Measurements from ENCODE around the gene PRR33. TPM values are rescaled to one million over a fixed set of nuclear protein-coding genes. Genes with fewer than 3 reads are reported as not detected.

PRR33 gene
- total and polyA plus RNA-seq, 2 donors (not counting 1 experiment from before 2014, with no cell fraction given) = not detected

- no peaks in the 10 kb centered on the region for H3K4me1 ChIP-seq (ENCODE audit: control insufficient read depth, extremely low read depth, insufficient read depth, low read length)
- no peak for DNase-seq (ENCODE audit: low read depth in 2 of 2)
- H3K4me2 ChIP-seq (ENCODE audit: extremely low read depth, insufficient read depth, low read length) = no peak overlapping the region
- H3K9ac ChIP-seq (ENCODE audit: insufficient read depth, low read length) = no peak overlapping the region
- no peak overlapping the region for H3K27ac ChIP-seq (ENCODE audit: insufficient read depth, low read length)
- no peaks in the 10 kb centered on the region for H3K36me3 ChIP-seq (ENCODE audit: control insufficient read depth, insufficient read depth, low read length)
- H2AFZ ChIP-seq (ENCODE audit: low read length) = no peak overlapping the region
- no peaks in the 10 kb centered on the region for H3K79me2 ChIP-seq (ENCODE audit: control insufficient read depth, insufficient read depth, low read length)
- no peaks in the 10 kb centered on the region for H3K9me3 ChIP-seq (ENCODE audit: control insufficient read depth, insufficient read depth, low read depth, low read length)
- H4K20me1 ChIP-seq (ENCODE audit: control insufficient read depth, extremely low read depth, insufficient read depth, low read length) = no peaks in the 10 kb centered on the region
- TF ChIP-seq EZH2 (IDR thresholded peaks at IDR 0.05; ENCODE audit: low read length, missing control alignments) = no peak
- TF ChIP-seq, protein P1, sequence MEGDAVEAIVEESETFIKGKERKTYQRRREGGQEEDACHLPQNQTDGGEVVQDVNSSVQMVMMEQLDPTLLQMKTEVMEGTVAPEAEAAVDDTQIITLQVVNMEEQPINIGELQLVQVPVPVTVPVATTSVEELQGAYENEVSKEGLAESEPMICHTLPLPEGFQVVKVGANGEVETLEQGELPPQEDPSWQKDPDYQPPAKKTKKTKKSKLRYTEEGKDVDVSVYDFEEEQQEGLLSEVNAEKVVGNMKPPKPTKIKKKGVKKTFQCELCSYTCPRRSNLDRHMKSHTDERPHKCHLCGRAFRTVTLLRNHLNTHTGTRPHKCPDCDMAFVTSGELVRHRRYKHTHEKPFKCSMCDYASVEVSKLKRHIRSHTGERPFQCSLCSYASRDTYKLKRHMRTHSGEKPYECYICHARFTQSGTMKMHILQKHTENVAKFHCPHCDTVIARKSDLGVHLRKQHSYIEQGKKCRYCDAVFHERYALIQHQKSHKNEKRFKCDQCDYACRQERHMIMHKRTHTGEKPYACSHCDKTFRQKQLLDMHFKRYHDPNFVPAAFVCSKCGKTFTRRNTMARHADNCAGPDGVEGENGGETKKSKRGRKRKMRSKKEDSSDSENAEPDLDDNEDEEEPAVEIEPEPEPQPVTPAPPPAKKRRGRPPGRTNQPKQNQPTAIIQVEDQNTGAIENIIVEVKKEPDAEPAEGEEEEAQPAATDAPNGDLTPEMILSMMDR (conservative IDR thresholded peaks at IDR 0.05 in 1 of 2, IDR thresholded peaks at IDR 0.05 in 1 of 2; ENCODE audit: low read depth in 1 of 2, low read length in 2 of 2) = no peak
- H3K4me3 ChIP-seq (replicated peaks in 1 of 4; ENCODE audit: control extremely low read depth in 1 of 4, insufficient read depth in 1 of 4, low read depth in 3 of 4, low read length in 4 of 4) = no peak overlapping the region
- H3K27me3 ChIP-seq (ENCODE audit: control insufficient read depth, insufficient read depth, low read length) = peaks cover 6% of the 10 kb centered on the region
These were observed 7.4 kb upstream of the PRR33 start for GRCh38 chr11:1899090-1899489.

- H3K9me3 ChIP-seq (ENCODE audit: control insufficient read depth, insufficient read depth, low read depth, low read length) = no peaks in the 10 kb centered on the region
- no peak for DNase-seq (ENCODE audit: low read depth in 2 of 2)
- no peaks in the 10 kb centered on the region for H3K36me3 ChIP-seq (ENCODE audit: control insufficient read depth, insufficient read depth, low read length)
- H3K4me3 ChIP-seq (replicated peaks in 1 of 4; ENCODE audit: control extremely low read depth in 1 of 4, insufficient read depth in 1 of 4, low read depth in 3 of 4, low read length in 4 of 4) = no peak overlapping the region
- H3K27me3 ChIP-seq (ENCODE audit: control insufficient read depth, insufficient read depth, low read length) = peaks cover 6% of the 10 kb centered on the region
- no peak overlapping the region for H3K9ac ChIP-seq (ENCODE audit: insufficient read depth, low read length)
- no peaks in the 10 kb centered on the region for H3K79me2 ChIP-seq (ENCODE audit: control insufficient read depth, insufficient read depth, low read length)
- no peak overlapping the region for H3K27ac ChIP-seq (ENCODE audit: insufficient read depth, low read length)
- H2AFZ ChIP-seq (ENCODE audit: low read length) = no peak overlapping the region
- no peaks in the 10 kb centered on the region for H4K20me1 ChIP-seq (ENCODE audit: control insufficient read depth, extremely low read depth, insufficient read depth, low read length)
- H3K4me1 ChIP-seq (ENCODE audit: control insufficient read depth, extremely low read depth, insufficient read depth, low read length) = no peaks in the 10 kb centered on the region
- TF ChIP-seq, protein P1 (conservative IDR thresholded peaks at IDR 0.05 in 1 of 2, IDR thresholded peaks at IDR 0.05 in 1 of 2; ENCODE audit: low read depth in 1 of 2, low read length in 2 of 2) = no peak
- no peak for TF ChIP-seq EZH2 (IDR thresholded peaks at IDR 0.05; ENCODE audit: low read length, missing control alignments)
- H3K4me2 ChIP-seq (ENCODE audit: extremely low read depth, insufficient read depth, low read length) = no peak overlapping the region
These were observed 5.2 kb upstream of the PRR33 start for GRCh38 chr11:1896923-1897322.

DNA sequence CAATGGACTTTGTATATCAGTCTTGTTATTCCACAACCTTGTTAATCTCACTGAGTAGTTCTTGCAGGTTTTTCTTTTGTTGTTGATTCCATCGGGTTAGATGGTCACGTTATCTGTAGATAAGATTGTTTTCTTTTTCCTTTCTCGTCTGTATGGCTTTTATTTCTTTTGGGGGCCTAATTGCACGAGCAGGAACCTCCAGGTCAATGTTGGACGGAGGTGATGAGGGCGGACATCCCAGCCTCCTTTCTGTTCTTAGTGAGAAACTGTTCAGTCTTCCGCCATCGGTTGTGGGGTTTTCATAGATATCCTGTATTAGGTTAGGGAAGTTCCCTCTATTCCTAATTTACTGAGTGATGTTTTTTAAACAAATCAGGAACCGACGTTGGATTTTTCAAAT is 4.8 kb upstream of the PRR33 start:
- Histone ChIP-seq H3K36me3 (ENCODE audit: control insufficient read depth, insufficient read depth, low read length) (no peaks in the 10 kb centered on the region), H3K4me2 (ENCODE audit: extremely low read depth, insufficient read depth, low read length) (no peak overlapping the region), H3K9me3 (ENCODE audit: control insufficient read depth, insufficient read depth, low read depth, low read length) (no peaks in the 10 kb centered on the region), H2AFZ (ENCODE audit: low read length) (no peak overlapping the region), H3K4me1 (ENCODE audit: control insufficient read depth, extremely low read depth, insufficient read depth, low read length) (no peaks in the 10 kb centered on the region), H3K27me3 (ENCODE audit: control insufficient read depth, insufficient read depth, low read length) (peaks cover 6% of the 10 kb centered on the region), H3K27ac (ENCODE audit: insufficient read depth, low read length) (no peak overlapping the region), H4K20me1 (ENCODE audit: control insufficient read depth, extremely low read depth, insufficient read depth, low read length) (no peaks in the 10 kb centered on the region), H3K4me3 (replicated peaks in 1 of 4; ENCODE audit: control extremely low read depth in 1 of 4, insufficient read depth in 1 of 4, low read depth in 3 of 4, low read length in 4 of 4) (no peak overlapping the region), H3K9ac (ENCODE audit: insufficient read depth, low read length) (no peak overlapping the region), H3K79me2 (ENCODE audit: control insufficient read depth, insufficient read depth, low read length) (no peaks in the 10 kb centered on the region)
- DNase-seq (ENCODE audit: low read depth in 2 of 2) = no peak
- TF ChIP-seq EZH2 (IDR thresholded peaks at IDR 0.05; ENCODE audit: low read length, missing control alignments) = no peak
- TF ChIP-seq, protein P1 (conservative IDR thresholded peaks at IDR 0.05 in 1 of 2, IDR thresholded peaks at IDR 0.05 in 1 of 2; ENCODE audit: low read depth in 1 of 2, low read length in 2 of 2) = no peak

Data from fibroblast of lung (primary cell).